HEK293 (cell line): Measurements from ENCODE around the gene PMVK.

Source experiments
- AEBP2 ChIP-seq: fragments of 450-650 bp; formaldehyde crosslinking; IDR thresholded peaks from 2 replicates; pipeline ENCODE4 v1.5.1; 2016; ENCODE audit warnings: missing biosample characterization, missing genetic modification characterization, borderline replicate concordance
- ELK4 ChIP-seq: IDR thresholded peaks from 2 replicates; pipeline ENCODE4 v1.6.1; 2011; ENCODE audit warnings: mild to moderate bottlenecking, low read depth, low read length, borderline replicate concordance
- GFI1B ChIP-seq: fragments of 450-650 bp; formaldehyde crosslinking; IDR thresholded peaks from 2 replicates; pipeline ENCODE4 v1.5.1; 2016; ENCODE audit warnings: missing biosample characterization, missing genetic modification characterization
- KLF1 ChIP-seq: fragments of 450-650 bp; formaldehyde crosslinking; IDR thresholded peaks from 2 replicates; pipeline ENCODE4 v1.5.1; 2016; ENCODE audit warnings: missing biosample characterization, missing genetic modification characterization
- KLF10 ChIP-seq: fragments of 450-650 bp; IDR thresholded peaks from 2 replicates; pipeline ENCODE4 v1.5.1; 2018; ENCODE audit warnings: missing biosample characterization, mild to moderate bottlenecking, missing genetic modification characterization
- PRDM1 ChIP-seq: fragments of 450-650 bp; formaldehyde crosslinking; IDR thresholded peaks from 2 replicates; pipeline ENCODE4; 2016; ENCODE audit warnings: missing biosample characterization, missing genetic modification characterization
- SETDB1 ChIP-seq: IDR thresholded peaks from one replicate; pipeline ENCODE4 v1.6.1; 2017; ENCODE audit warnings: mild to moderate bottlenecking, low read length, moderate library complexity, mixed read lengths; ENCODE audit not compliant: insufficient read length
- ZBTB17 ChIP-seq: fragments of 450-650 bp; formaldehyde crosslinking; IDR thresholded peaks from 2 replicates; pipeline ENCODE4 v1.5.1; 2016; ENCODE audit warnings: missing biosample characterization, missing genetic modification characterization
- ZBTB21 ChIP-seq: fragments of 450-650 bp; formaldehyde crosslinking; IDR thresholded peaks from 2 replicates; pipeline ENCODE4 v1.5.1; 2017; ENCODE audit warnings: missing biosample characterization, missing genetic modification characterization
- ZBTB48 ChIP-seq: fragments of 450-650 bp; formaldehyde crosslinking; IDR thresholded peaks from 2 replicates; pipeline ENCODE4 v1.5.1; 2016; ENCODE audit warnings: missing biosample characterization, missing genetic modification characterization
- ZFP41 ChIP-seq: fragments of 450-650 bp; formaldehyde crosslinking; IDR thresholded peaks from 2 replicates; pipeline ENCODE4 v1.5.1; 2016; ENCODE audit warnings: missing biosample characterization, missing genetic modification characterization, borderline replicate concordance
- ZIC2 ChIP-seq: fragments of 450-650 bp; formaldehyde crosslinking; IDR thresholded peaks from 2 replicates; pipeline ENCODE4 v1.5.1; 2016; ENCODE audit warnings: missing biosample characterization, missing genetic modification characterization
- ZNF10 ChIP-seq: fragments of 450-650 bp; formaldehyde crosslinking; IDR thresholded peaks from 2 replicates; pipeline ENCODE4 v1.5.1; 2017; ENCODE audit warnings: missing biosample characterization, missing genetic modification characterization
- ZNF132 ChIP-seq: fragments of 450-650 bp; formaldehyde crosslinking; IDR thresholded peaks from 2 replicates; pipeline ENCODE4 v1.5.1; 2017; ENCODE audit warnings: missing biosample characterization, missing genetic modification characterization, borderline replicate concordance
- ZNF169 ChIP-seq: fragments of 450-650 bp; formaldehyde crosslinking; IDR thresholded peaks from 2 replicates; pipeline ENCODE4 v1.5.1; 2016; ENCODE audit warnings: missing biosample characterization, missing genetic modification characterization
- ZNF184 ChIP-seq: fragments of 450-650 bp; IDR thresholded peaks from 2 replicates; pipeline ENCODE4 v1.5.1; 2018; ENCODE audit warnings: missing biosample characterization, mild to moderate bottlenecking, missing genetic modification characterization
- ZNF248 ChIP-seq: fragments of 450-650 bp; formaldehyde crosslinking; IDR thresholded peaks from 2 replicates; pipeline ENCODE4 v1.5.1; 2017; ENCODE audit warnings: missing biosample characterization, missing genetic modification characterization
- ZNF280C ChIP-seq: fragments of 450-650 bp; formaldehyde crosslinking; IDR thresholded peaks from 2 replicates; pipeline ENCODE4 v1.5.1; 2016; ENCODE audit warnings: missing biosample characterization, missing genetic modification characterization
- ZNF292 ChIP-seq: fragments of 450-650 bp; formaldehyde crosslinking; IDR thresholded peaks from 2 replicates; pipeline ENCODE4 v1.5.1; 2016; ENCODE audit warnings: low read depth, missing biosample characterization, missing genetic modification characterization, borderline replicate concordance
- ZNF350 ChIP-seq: fragments of 450-650 bp; formaldehyde crosslinking; IDR thresholded peaks from 2 replicates; pipeline ENCODE4 v1.5.0; 2017; ENCODE audit warnings: missing biosample characterization, mild to moderate bottlenecking, missing genetic modification characterization
- ZNF37A ChIP-seq: fragments of 450-650 bp; IDR thresholded peaks from 2 replicates; pipeline ENCODE4 v1.5.1; 2018; ENCODE audit warnings: missing biosample characterization, missing genetic modification characterization
- ZNF48 ChIP-seq: fragments of 450-650 bp; formaldehyde crosslinking; IDR thresholded peaks from 2 replicates; pipeline ENCODE4 v1.5.1; 2016; ENCODE audit warnings: missing biosample characterization, missing genetic modification characterization
- ZNF513 ChIP-seq: fragments of 450-650 bp; IDR thresholded peaks from 2 replicates; pipeline ENCODE4 v1.5.1; 2018; ENCODE audit warnings: missing biosample characterization, missing genetic modification characterization
- ZNF549 ChIP-seq: fragments of 450-650 bp; IDR thresholded peaks from 2 replicates; pipeline ENCODE4 v1.5.1; 2018; ENCODE audit warnings: missing biosample characterization, missing genetic modification characterization, mild to moderate bottlenecking, inconsistent platforms, moderate library complexity
- ZNF610 ChIP-seq: fragments of 450-650 bp; formaldehyde crosslinking; IDR thresholded peaks from 2 replicates; pipeline ENCODE4 v1.5.1; 2016; ENCODE audit warnings: missing biosample characterization, missing genetic modification characterization, borderline replicate concordance
- ZNF645 ChIP-seq: fragments of 450-650 bp; formaldehyde crosslinking; IDR thresholded peaks from 2 replicates; pipeline ENCODE4; 2016; ENCODE audit warnings: missing biosample characterization, missing genetic modification characterization
- ZNF670 ChIP-seq: fragments of 450-650 bp; formaldehyde crosslinking; IDR thresholded peaks from 2 replicates; pipeline ENCODE4 v1.5.1; 2016; ENCODE audit warnings: missing biosample characterization, missing genetic modification characterization, low read depth
- ZNF701 ChIP-seq: fragments of 450-650 bp; formaldehyde crosslinking; IDR thresholded peaks from 2 replicates; pipeline ENCODE4 v1.5.1; 2016; ENCODE audit warnings: missing biosample characterization, missing genetic modification characterization
- ZNF76 ChIP-seq: fragments of 450-650 bp; formaldehyde crosslinking; IDR thresholded peaks from 2 replicates; pipeline ENCODE4; 2016; ENCODE audit warnings: low read depth, missing biosample characterization, missing genetic modification characterization, borderline replicate concordance
- ZNF776 ChIP-seq: fragments of 450-650 bp; formaldehyde crosslinking; IDR thresholded peaks from 2 replicates; pipeline ENCODE4 v1.5.0; 2017; ENCODE audit warnings: missing biosample characterization, missing genetic modification characterization, borderline replicate concordance
- ZNF837 ChIP-seq: fragments of 450-650 bp; formaldehyde crosslinking; IDR thresholded peaks from 2 replicates; pipeline ENCODE4 v1.5.1; 2016; ENCODE audit warnings: missing biosample characterization, missing genetic modification characterization
- ZSCAN4 ChIP-seq: fragments of 450-650 bp; formaldehyde crosslinking; IDR thresholded peaks from 2 replicates; pipeline ENCODE4 v1.5.1; 2017; ENCODE audit warnings: missing biosample characterization, missing genetic modification characterization

The PMVK gene

GRCh38 chr1:154937085-154937987, 817 bp upstream of the PMVK start (continued):
- TF ChIP-seq KLF1 (tag by site-specific recombination) (no peak), ZNF701 (tag by site-specific recombination) (no peak), ZNF169 (no peak), ZNF10 (peak; percentile 91), ZNF37A (tag by site-specific recombination) (no peak; the same call in 1 of the 2 replicates), ZSCAN4 (tag by site-specific recombination) (no peak), AEBP2 (tag by site-specific recombination) (no peak), ZBTB17 (tag by site-specific recombination) (peak; percentile 81), SETDB1 (no peak), ZFP41 (no peak), PRDM1 (tag by site-specific recombination) (peak; percentile 64; the same call in 1 of the 2 replicates), ZNF513 (tag by site-specific recombination) (no peak), ZNF670 (tag by site-specific recombination) (no peak), ELK4 (no peak), ZBTB21 (peak; percentile 98), ZNF292 (no peak), ZNF76 (tag by site-specific recombination) (peak; percentile 61; the same call in 1 of the 2 replicates), ZIC2 (no peak), ZNF837 (tag by site-specific recombination) (no peak), ZNF132 (no peak), ZNF549 (tag by site-specific recombination) (no peak), ZNF776 (tag by site-specific recombination) (no peak), ZNF350 (tag by site-specific recombination) (no peak), ZNF184 (tag by site-specific recombination) (no peak; the same call in 1 of the 2 replicates), ZNF248 (no peak), ZNF48 (no peak), ZNF610 (tag by site-specific recombination) (peak; percentile 17; the same call in 1 of the 2 replicates), GFI1B (tag by site-specific recombination) (peak; percentile 50; the same call in 1 of the 2 replicates), KLF10 (tag by site-specific recombination) (peak; percentile 85), ZNF645 (tag by site-specific recombination) (no peak), ZBTB48 (tag by site-specific recombination) (peak; percentile 88), ZNF280C (tag by site-specific recombination) (no peak)
